Neural progenitor cell (in vitro differentiated cells): ENCODE results near the gene PFKFB4. TPM values are rescaled to one million over a fixed set of nuclear protein-coding genes. Genes with fewer than 3 reads are reported as not detected.

Source experiments
- DNase-seq: peaks from one replicate; pipeline ENCODE4 v3.0.0-alpha.2; 2016; ENCODE audit warnings: low spot score
- H2AFZ ChIP-seq: fragments of 200-600 bp; sonication (generic); replicated peaks from 2 replicates; pipeline ENCODE4 v1.6.1; 2016; ENCODE audit warnings: antibody characterized with exemption
- H3F3A ChIP-seq: fragments of 200-600 bp; sonication (generic); 2 replicates; pipeline ENCODE4 v1.6.1; 2016; ENCODE audit warnings: antibody characterized with exemption, low read depth
- H3K27ac ChIP-seq: fragments of 200-600 bp; sonication (generic); 2 replicates; pipeline ENCODE4 v1.5.1; 2016; ENCODE audit warnings: mild to moderate bottlenecking
- H3K27me3 ChIP-seq: fragments of 200-600 bp; sonication (generic); 2 replicates; pipeline ENCODE4 v1.6.1; 2016; ENCODE audit warnings: mild to moderate bottlenecking, moderate library complexity
- H3K36me3 ChIP-seq: fragments of 200-600 bp; sonication (generic); 2 replicates; pipeline ENCODE4 v1.5.1; 2016
- H3K4me1 ChIP-seq: fragments of 200-600 bp; sonication (generic); 2 replicates; pipeline ENCODE4 v1.6.1; 2016; ENCODE audit warnings: mixed run types
- H3K4me2 ChIP-seq: fragments of 200-600 bp; sonication (generic); 2 replicates; pipeline ENCODE4 v1.6.1; 2016
- H3K4me3 ChIP-seq: fragments of 200-600 bp; sonication (generic); 2 replicates; pipeline ENCODE4 v1.5.1; 2016
- H3K79me2 ChIP-seq: fragments of 200-600 bp; sonication (generic); 2 replicates; pipeline ENCODE4 v1.6.1; 2016; ENCODE audit warnings: low read depth
- H3K9ac ChIP-seq: fragments of 200-600 bp; sonication (generic); 2 replicates; pipeline ENCODE4 v1.6.1; 2016
- H3K9me3 ChIP-seq: fragments of 200-600 bp; sonication (generic); 2 replicates; pipeline ENCODE4 v1.5.1; 2016; ENCODE audit warnings: low read depth
- H4K20me1 ChIP-seq: fragments of 200-600 bp; sonication (generic); 2 replicates; pipeline ENCODE4 v1.6.1; 2016; ENCODE audit warnings: low read depth
- H3K27ac Mint-ChIP-seq: 3 replicates; pipeline ENCODE4 v1.8.0; 2021; ENCODE audit warnings: mixed read lengths
- H3K27me3 Mint-ChIP-seq: 2 replicates; pipeline ENCODE4 v1.8.0; 2022; ENCODE audit warnings: low read depth, mild to moderate bottlenecking, inconsistent platforms, moderate library complexity, mixed read lengths; ENCODE audit not compliant: insufficient read depth
- H3K36me3 Mint-ChIP-seq: 3 replicates; pipeline ENCODE4 v1.8.0; 2021; ENCODE audit warnings: mixed read lengths
- H3K4me1 Mint-ChIP-seq: 3 replicates; pipeline ENCODE4 v1.8.0; 2021; ENCODE audit warnings: mixed read lengths
- H3K4me3 Mint-ChIP-seq: 3 replicates; pipeline ENCODE4 v1.8.0; 2021; ENCODE audit warnings: mild to moderate bottlenecking, moderate library complexity, mixed read lengths
- H3K9me3 Mint-ChIP-seq: 3 replicates; pipeline ENCODE4 v1.8.0; 2020; ENCODE audit warnings: mixed read lengths
- EZH2 ChIP-seq: fragments of 200-600 bp; sonication (generic); IDR thresholded peaks from 2 replicates; pipeline ENCODE4 v1.6.1; 2017; ENCODE audit warnings: antibody characterized with exemption, mild to moderate bottlenecking, moderate library complexity
- EZH2phosphoT487 ChIP-seq: fragments of 200-600 bp; sonication (generic); IDR thresholded peaks from 2 replicates; pipeline ENCODE4 v1.6.1; 2017; ENCODE audit warnings: antibody characterized with exemption
- total RNA-seq: library from RNA; depleted of rRNA; stranded (reverse); fragments of >200 nt; gene quantifications from 2 replicates; pipeline ENCODE4 v1.2.3, GENCODE V29; 2015; ENCODE audit warnings: low replicate concordance
- TF ChIP-seq, protein P1 (sequence below): fragments of 200-600 bp; sonication (generic); IDR thresholded peaks from 2 replicates; pipeline ENCODE4 v1.5.1; 2017; ENCODE audit warnings: antibody characterized with exemption, mild to moderate bottlenecking

PFKFB4 gene
- total RNA-seq, 1 donor from 2014 or later = 59.5 TPM

DNA sequence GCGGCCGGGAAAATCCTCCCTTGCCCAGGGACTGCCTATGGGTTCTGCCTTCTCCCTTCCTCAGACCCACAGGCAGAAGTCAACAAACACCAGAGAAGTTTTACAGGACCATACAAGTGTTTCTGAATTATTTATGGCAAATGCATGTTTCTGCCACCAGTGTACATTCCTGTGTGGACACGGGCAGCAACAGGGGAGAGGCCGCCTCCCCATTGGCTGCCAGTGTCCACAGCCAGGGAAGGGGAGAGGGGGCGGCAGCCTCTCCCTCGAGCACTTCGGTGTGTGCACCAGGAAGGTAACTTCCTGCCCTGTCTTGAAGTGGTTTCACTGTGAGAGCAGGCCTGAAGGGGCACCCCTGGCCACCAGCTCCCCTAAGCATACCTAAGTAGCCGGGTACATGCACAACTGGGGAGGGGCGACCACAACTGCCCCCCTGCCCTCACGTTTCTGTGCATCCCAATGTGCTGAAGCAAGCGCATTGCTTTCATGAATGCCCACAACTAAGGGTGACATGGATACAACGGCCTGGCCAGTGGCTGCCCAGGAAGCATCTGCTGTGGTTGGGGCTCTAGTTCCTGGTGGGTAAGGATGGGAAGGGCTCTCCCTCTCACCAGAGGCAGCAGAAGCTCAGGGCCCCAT, 37.8 kb downstream of the PFKFB4 start:
- DNase-seq = no peak
- H3K9me3 ChIP-seq = no peaks in the 10 kb centered on the region
- H3K4me1 ChIP-seq = no peaks in the 10 kb centered on the region
- H3K27me3 Mint-ChIP-seq = no peaks in the 10 kb centered on the region
- peaks cover 5% of the 10 kb centered on the region for H3K36me3 Mint-ChIP-seq
- H3K27ac ChIP-seq = no peak overlapping the region
- no peaks in the 10 kb centered on the region for H3K4me1 Mint-ChIP-seq
- no peaks in the 10 kb centered on the region for H3K27me3 ChIP-seq
- no peaks in the 10 kb centered on the region for H3K79me2 ChIP-seq
- no peaks in the 10 kb centered on the region for H3F3A ChIP-seq
- H3K4me3 ChIP-seq = no peak overlapping the region
- H3K4me2 ChIP-seq = no peak overlapping the region
- no peak overlapping the region for H3K9ac ChIP-seq
- H3K9me3 Mint-ChIP-seq = no peaks in the 10 kb centered on the region
- TF ChIP-seq EZH2 = no peak
- no peak for TF ChIP-seq EZH2phosphoT487
- TF ChIP-seq, protein P1, sequence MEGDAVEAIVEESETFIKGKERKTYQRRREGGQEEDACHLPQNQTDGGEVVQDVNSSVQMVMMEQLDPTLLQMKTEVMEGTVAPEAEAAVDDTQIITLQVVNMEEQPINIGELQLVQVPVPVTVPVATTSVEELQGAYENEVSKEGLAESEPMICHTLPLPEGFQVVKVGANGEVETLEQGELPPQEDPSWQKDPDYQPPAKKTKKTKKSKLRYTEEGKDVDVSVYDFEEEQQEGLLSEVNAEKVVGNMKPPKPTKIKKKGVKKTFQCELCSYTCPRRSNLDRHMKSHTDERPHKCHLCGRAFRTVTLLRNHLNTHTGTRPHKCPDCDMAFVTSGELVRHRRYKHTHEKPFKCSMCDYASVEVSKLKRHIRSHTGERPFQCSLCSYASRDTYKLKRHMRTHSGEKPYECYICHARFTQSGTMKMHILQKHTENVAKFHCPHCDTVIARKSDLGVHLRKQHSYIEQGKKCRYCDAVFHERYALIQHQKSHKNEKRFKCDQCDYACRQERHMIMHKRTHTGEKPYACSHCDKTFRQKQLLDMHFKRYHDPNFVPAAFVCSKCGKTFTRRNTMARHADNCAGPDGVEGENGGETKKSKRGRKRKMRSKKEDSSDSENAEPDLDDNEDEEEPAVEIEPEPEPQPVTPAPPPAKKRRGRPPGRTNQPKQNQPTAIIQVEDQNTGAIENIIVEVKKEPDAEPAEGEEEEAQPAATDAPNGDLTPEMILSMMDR = no peak
- no peak overlapping the region for H2AFZ ChIP-seq
- no peaks in the 10 kb centered on the region for H4K20me1 ChIP-seq
- H3K4me3 Mint-ChIP-seq = no peak overlapping the region
- peak overlapping the region; percentile 33 for H3K27ac Mint-ChIP-seq
- H3K36me3 ChIP-seq = no peaks in the 10 kb centered on the region

DNA sequence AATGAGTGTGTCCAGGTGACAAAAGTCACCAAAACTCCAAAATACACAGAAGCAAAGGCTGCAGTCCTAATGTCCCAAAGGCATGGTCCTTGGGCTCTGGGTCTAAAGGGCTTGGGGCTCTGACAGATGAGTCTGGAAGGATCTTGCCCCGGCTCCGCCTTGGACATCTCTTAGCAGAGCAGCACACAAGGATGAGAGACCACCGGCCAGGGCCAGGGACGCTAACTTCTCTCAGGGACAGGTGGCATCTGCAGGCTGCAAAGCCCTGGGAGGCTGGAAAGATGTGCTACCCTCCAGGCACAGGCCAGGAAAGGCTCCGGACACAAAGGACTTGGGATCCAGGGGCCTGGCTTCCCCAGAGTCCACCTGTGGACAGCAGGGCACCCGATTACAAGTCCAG, 38.5 kb downstream of the PFKFB4 start:
- no peak overlapping the region for H3K9ac ChIP-seq
- no peaks in the 10 kb centered on the region for H3K4me1 ChIP-seq
- H3K4me1 Mint-ChIP-seq = no peaks in the 10 kb centered on the region
- no peak overlapping the region for H3K4me3 Mint-ChIP-seq
- H3K27ac Mint-ChIP-seq = no peak overlapping the region
- H3F3A ChIP-seq = no peaks in the 10 kb centered on the region
- no peaks in the 10 kb centered on the region for H3K79me2 ChIP-seq
- H3K9me3 ChIP-seq = no peaks in the 10 kb centered on the region
- H3K36me3 Mint-ChIP-seq = peaks cover 3% of the 10 kb centered on the region
- H3K36me3 ChIP-seq = no peaks in the 10 kb centered on the region
- H3K27me3 Mint-ChIP-seq = no peaks in the 10 kb centered on the region
- H3K4me2 ChIP-seq = no peak overlapping the region
- H3K4me3 ChIP-seq = no peak overlapping the region
- H3K27ac ChIP-seq = no peak overlapping the region
- DNase-seq = no peak
- H3K9me3 Mint-ChIP-seq = no peaks in the 10 kb centered on the region
- TF ChIP-seq, protein P1 = no peak
- TF ChIP-seq EZH2phosphoT487 (no peak), EZH2 (no peak)
- no peaks in the 10 kb centered on the region for H3K27me3 ChIP-seq
- H4K20me1 ChIP-seq = no peaks in the 10 kb centered on the region
- H2AFZ ChIP-seq = no peak overlapping the region

DNA sequence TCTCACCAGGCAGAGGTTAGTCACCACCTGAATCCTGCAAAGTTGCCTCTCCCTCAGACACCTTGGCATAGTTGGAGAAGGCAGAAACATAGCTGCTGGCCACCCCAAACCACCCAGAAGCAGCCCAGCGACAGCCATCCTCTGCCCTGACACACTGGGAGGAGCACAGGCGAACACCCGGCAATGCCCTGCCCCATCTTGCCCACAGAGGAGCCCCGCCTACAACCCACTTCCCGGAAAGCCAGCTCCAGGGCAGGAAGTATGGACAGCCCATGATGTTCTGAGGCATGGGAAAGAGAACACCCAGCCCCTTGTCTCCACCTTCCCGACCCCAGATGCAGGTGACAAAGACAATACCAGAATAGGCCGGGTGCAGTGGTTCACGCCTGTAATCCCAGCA, 40.0 kb downstream of the PFKFB4 start:
- no peak overlapping the region for H3K27ac Mint-ChIP-seq
- H3K4me3 Mint-ChIP-seq = no peak overlapping the region
- Histone ChIP-seq H3K9me3 (no peaks in the 10 kb centered on the region), H3K4me1 (no peaks in the 10 kb centered on the region), H2AFZ (no peak overlapping the region), H3K27ac (no peak overlapping the region), H3F3A (peaks cover 3% of the 10 kb centered on the region), H3K27me3 (no peaks in the 10 kb centered on the region), H3K9ac (no peak overlapping the region), H4K20me1 (no peaks in the 10 kb centered on the region), H3K4me2 (no peak overlapping the region), H3K4me3 (no peak overlapping the region), H3K36me3 (no peaks in the 10 kb centered on the region), H3K79me2 (no peaks in the 10 kb centered on the region)
- H3K36me3 Mint-ChIP-seq = no peaks in the 10 kb centered on the region
- TF ChIP-seq, protein P1 = no peak
- no peak for TF ChIP-seq EZH2
- no peak for TF ChIP-seq EZH2phosphoT487
- H3K27me3 Mint-ChIP-seq = peaks cover 3% of the 10 kb centered on the region
- H3K9me3 Mint-ChIP-seq = no peaks in the 10 kb centered on the region
- DNase-seq = no peak
- no peaks in the 10 kb centered on the region for H3K4me1 Mint-ChIP-seq
